HEK293 (cell line): ENCODE data around the gene PLAAT4.
A peak's percentile ranks its signal among the peaks of the same experiment; 100 is the strongest.

ENCODE experiments used
- CTCF ChIA-PET: fragments of 350-600 bp; formaldehyde crosslinking; extraction: SDS; loops from one replicate; lab custom pipeline; 2021; ENCODE audit warnings: antibody characterized with exemption; lab: Yijun Ruan, JAX
- POLR2A ChIA-PET: fragments of 300-600 bp; formaldehyde crosslinking; extraction: SDS; loops from one replicate; lab custom pipeline; 2020; ENCODE audit warnings: antibody characterized with exemption, inconsistent platforms; lab: Yijun Ruan, JAX
- H3K27ac ChIP-seq: fragments of 200-500 bp; sonication (Bioruptor generic); 2 replicates; pipeline ENCODE4 v1.5.1; 2014; ENCODE audit warnings: low read depth, low read length, control low read depth, inconsistent platforms; ENCODE audit errors: extremely low read depth
- H3K36me3 ChIP-seq, 2 experiments: fragments of 200-500 bp in 1 of 2; sonication (Bioruptor generic) in 1 of 2; 1 replicate in 1 of 2; 2 replicates in 1 of 2; pipeline ENCODE4 v1.5.1; 2014 to 2017; ENCODE audit warnings: inconsistent platforms in 2 of 2, low read length in 2 of 2; ENCODE audit not compliant: control insufficient read depth in 2 of 2, insufficient read depth in 1 of 2
- H3K4me1 ChIP-seq: fragments of 200-500 bp; sonication (Bioruptor generic); 2 replicates; pipeline ENCODE4 v1.5.1; 2014; ENCODE audit warnings: mild to moderate bottlenecking, low read length, inconsistent platforms; ENCODE audit not compliant: control insufficient read depth, insufficient read depth
- H3K4me3 ChIP-seq: 2 replicates; pipeline ENCODE4 v1.5.1; 2011; ENCODE audit warnings: low read depth, mild to moderate bottlenecking, control low read depth, low read length, moderate library complexity
- H3K9me3 ChIP-seq: fragments of 200-500 bp; sonication (Bioruptor generic); 2 replicates; pipeline ENCODE4 v1.5.1; 2014; ENCODE audit warnings: low read depth, low read length, inconsistent platforms; ENCODE audit not compliant: control insufficient read depth, insufficient read depth
- ATF2 ChIP-seq: fragments of 450-650 bp; formaldehyde crosslinking; IDR thresholded peaks from 2 replicates; pipeline ENCODE4 v1.5.1; 2016; ENCODE audit warnings: missing biosample characterization, missing genetic modification characterization, low read depth
- KLF10 ChIP-seq: fragments of 450-650 bp; IDR thresholded peaks from 2 replicates; pipeline ENCODE4 v1.5.1; 2018; ENCODE audit warnings: missing biosample characterization, mild to moderate bottlenecking, missing genetic modification characterization
- OVOL3 ChIP-seq: fragments of 450-650 bp; formaldehyde crosslinking; IDR thresholded peaks from 2 replicates; pipeline ENCODE4 v1.5.1; 2016; ENCODE audit warnings: missing biosample characterization, missing genetic modification characterization
- YY2 ChIP-seq: fragments of 450-650 bp; formaldehyde crosslinking; IDR thresholded peaks from 2 replicates; pipeline ENCODE4 v1.5.1; 2016; ENCODE audit warnings: missing biosample characterization, missing genetic modification characterization
- ZNF132 ChIP-seq: fragments of 450-650 bp; formaldehyde crosslinking; IDR thresholded peaks from 2 replicates; pipeline ENCODE4 v1.5.1; 2017; ENCODE audit warnings: missing biosample characterization, missing genetic modification characterization, borderline replicate concordance
- ZNF248 ChIP-seq: fragments of 450-650 bp; formaldehyde crosslinking; IDR thresholded peaks from 2 replicates; pipeline ENCODE4 v1.5.1; 2017; ENCODE audit warnings: missing biosample characterization, missing genetic modification characterization
- ZNF324 ChIP-seq: fragments of 450-650 bp; formaldehyde crosslinking; IDR thresholded peaks from 2 replicates; pipeline ENCODE4 v1.5.1; 2016; ENCODE audit warnings: missing biosample characterization, missing genetic modification characterization
- ZNF341 ChIP-seq: fragments of 450-650 bp; formaldehyde crosslinking; IDR thresholded peaks from 2 replicates; pipeline ENCODE4; 2016; ENCODE audit warnings: low read depth, missing biosample characterization, missing genetic modification characterization
- ZNF488 ChIP-seq: fragments of 450-650 bp; formaldehyde crosslinking; IDR thresholded peaks from 2 replicates; pipeline ENCODE4 v1.5.1; 2016; ENCODE audit warnings: missing biosample characterization, missing genetic modification characterization
- ZNF558 ChIP-seq: fragments of 450-650 bp; formaldehyde crosslinking; IDR thresholded peaks from 2 replicates; pipeline ENCODE4 v1.5.1; 2016; ENCODE audit warnings: missing biosample characterization, missing genetic modification characterization
- ZSCAN16 ChIP-seq: fragments of 450-650 bp; formaldehyde crosslinking; IDR thresholded peaks from 2 replicates; pipeline ENCODE4 v1.5.1; 2016; ENCODE audit warnings: missing biosample characterization, missing genetic modification characterization
- TF ChIP-seq, protein P1 (sequence below): fragments of 450-650 bp; formaldehyde crosslinking; IDR thresholded peaks from 2 replicates; pipeline ENCODE4 v1.5.1; 2016; ENCODE audit warnings: missing biosample characterization, missing genetic modification characterization
- TF ChIP-seq, protein P2 (sequence below): fragments of 450-650 bp; formaldehyde crosslinking; IDR thresholded peaks from 2 replicates; pipeline ENCODE4 v1.5.1; 2016; ENCODE audit warnings: missing biosample characterization, missing genetic modification characterization
- TF ChIP-seq, protein P3 (sequence below): fragments of 450-650 bp; formaldehyde crosslinking; IDR thresholded peaks from 2 replicates; pipeline ENCODE4 v1.5.0; 2017; ENCODE audit warnings: missing biosample characterization, missing genetic modification characterization, borderline replicate concordance

Gene PLAAT4

DNA sequence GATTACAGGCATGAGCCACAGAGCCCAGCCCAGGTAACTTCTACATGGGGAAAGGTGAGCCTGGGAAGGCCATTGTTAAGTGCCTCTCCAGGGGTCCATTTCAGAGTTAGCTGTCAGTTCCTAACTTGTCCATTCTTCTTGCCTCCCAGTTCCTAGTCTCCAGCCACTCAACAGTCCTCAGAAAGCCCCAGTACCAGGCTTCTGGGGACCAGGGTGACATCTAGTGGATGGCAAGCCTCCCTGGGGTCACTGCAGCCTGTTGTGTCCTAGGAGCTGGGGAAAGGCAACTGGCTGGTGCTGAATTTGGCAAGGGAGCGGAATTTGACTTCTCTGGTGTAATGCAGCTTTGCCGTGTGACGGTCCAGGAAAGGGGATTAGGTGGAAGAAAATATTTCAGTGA lies 28.6 kb upstream of the PLAAT4 start:
- no peak for TF ChIP-seq ZNF488
- TF ChIP-seq, protein P1, sequence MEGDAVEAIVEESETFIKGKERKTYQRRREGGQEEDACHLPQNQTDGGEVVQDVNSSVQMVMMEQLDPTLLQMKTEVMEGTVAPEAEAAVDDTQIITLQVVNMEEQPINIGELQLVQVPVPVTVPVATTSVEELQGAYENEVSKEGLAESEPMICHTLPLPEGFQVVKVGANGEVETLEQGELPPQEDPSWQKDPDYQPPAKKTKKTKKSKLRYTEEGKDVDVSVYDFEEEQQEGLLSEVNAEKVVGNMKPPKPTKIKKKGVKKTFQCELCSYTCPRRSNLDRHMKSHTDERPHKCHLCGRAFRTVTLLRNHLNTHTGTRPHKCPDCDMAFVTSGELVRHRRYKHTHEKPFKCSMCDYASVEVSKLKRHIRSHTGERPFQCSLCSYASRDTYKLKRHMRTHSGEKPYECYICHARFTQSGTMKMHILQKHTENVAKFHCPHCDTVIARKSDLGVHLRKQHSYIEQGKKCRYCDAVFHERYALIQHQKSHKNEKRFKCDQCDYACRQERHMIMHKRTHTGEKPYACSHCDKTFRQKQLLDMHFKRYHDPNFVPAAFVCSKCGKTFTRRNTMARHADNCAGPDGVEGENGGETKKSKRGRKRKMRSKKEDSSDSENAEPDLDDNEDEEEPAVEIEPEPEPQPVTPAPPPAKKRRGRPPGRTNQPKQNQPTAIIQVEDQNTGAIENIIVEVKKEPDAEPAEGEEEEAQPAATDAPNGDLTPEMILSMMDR = peak; percentile 36; the same call in 1 of the 2 replicates
- TF ChIP-seq, protein P2, sequence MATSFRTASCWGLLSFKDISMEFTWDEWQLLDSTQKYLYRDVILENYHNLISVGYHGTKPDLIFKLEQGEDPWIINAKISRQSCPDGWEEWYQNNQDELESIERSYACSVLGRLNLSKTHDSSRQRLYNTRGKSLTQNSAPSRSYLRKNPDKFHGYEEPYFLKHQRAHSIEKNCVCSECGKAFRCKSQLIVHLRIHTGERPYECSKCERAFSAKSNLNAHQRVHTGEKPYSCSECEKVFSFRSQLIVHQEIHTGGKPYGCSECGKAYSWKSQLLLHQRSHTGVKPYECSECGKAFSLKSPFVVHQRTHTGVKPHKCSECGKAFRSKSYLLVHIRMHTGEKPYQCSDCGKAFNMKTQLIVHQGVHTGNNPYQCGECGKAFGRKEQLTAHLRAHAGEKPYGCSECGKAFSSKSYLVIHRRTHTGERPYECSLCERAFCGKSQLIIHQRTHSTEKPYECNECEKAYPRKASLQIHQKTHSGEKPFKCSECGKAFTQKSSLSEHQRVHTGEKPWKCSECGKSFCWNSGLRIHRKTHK (tag by site-specific recombination) = no peak
- no peak for TF ChIP-seq ZNF324 (tag by site-specific recombination)
- TF ChIP-seq YY2 = no peak
- TF ChIP-seq ZSCAN16 (tag by site-specific recombination) = no peak
- no peaks in the 10 kb centered on the region for H3K36me3 ChIP-seq
- no peaks in the 10 kb centered on the region for H3K4me1 ChIP-seq
- H3K9me3 ChIP-seq = no peaks in the 10 kb centered on the region
- H3K4me3 ChIP-seq = no peak overlapping the region
- POLR2A ChIA-PET = interaction anchor here (0.6 to 0.7 kb wide), 2 partner anchors 15 to 578 kb away, joined by 3 to 8 read pairs; no protein-coding TSS in a partner anchor
- CTCF ChIA-PET = interaction anchor here (0.5 to 4.3 kb wide), 6 partner anchors 12 to 380 kb away, joined by 3 to 17 read pairs (median 3); no protein-coding TSS in a partner anchor
- H3K27ac ChIP-seq = no peak overlapping the region

- ChIA-PET CTCF (interaction anchor here (0.5 to 4.3 kb wide), 6 partner anchors 11 to 351 kb away, joined by 3 to 17 read pairs (median 3); no protein-coding TSS in a partner anchor), POLR2A (no interaction called here)
- TF ChIP-seq, protein P3, sequence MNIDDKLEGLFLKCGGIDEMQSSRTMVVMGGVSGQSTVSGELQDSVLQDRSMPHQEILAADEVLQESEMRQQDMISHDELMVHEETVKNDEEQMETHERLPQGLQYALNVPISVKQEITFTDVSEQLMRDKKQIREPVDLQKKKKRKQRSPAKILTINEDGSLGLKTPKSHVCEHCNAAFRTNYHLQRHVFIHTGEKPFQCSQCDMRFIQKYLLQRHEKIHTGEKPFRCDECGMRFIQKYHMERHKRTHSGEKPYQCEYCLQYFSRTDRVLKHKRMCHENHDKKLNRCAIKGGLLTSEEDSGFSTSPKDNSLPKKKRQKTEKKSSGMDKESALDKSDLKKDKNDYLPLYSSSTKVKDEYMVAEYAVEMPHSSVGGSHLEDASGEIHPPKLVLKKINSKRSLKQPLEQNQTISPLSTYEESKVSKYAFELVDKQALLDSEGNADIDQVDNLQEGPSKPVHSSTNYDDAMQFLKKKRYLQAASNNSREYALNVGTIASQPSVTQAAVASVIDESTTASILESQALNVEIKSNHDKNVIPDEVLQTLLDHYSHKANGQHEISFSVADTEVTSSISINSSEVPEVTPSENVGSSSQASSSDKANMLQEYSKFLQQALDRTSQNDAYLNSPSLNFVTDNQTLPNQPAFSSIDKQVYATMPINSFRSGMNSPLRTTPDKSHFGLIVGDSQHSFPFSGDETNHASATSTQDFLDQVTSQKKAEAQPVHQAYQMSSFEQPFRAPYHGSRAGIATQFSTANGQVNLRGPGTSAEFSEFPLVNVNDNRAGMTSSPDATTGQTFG (tag by site-specific recombination) = no peak
- no peak for TF ChIP-seq ZNF341
- no peak for TF ChIP-seq ZNF132 (tag by site-specific recombination)
- TF ChIP-seq ZNF558 (tag by site-specific recombination) = no peak
- no peak for TF ChIP-seq OVOL3 (tag by site-specific recombination)
These were observed 27.9 kb upstream of the PLAAT4 start for GRCh38 chr11:63508745-63509144.

GRCh38 chr11:63510360-63511047 lies 26.1 kb upstream of the PLAAT4 start:
- Histone ChIP-seq H3K36me3 (no peaks in the 10 kb centered on the region), H3K4me3 (no peak overlapping the region), H3K9me3 (no peaks in the 10 kb centered on the region), H3K4me1 (no peaks in the 10 kb centered on the region), H3K27ac (no peak overlapping the region)
- POLR2A ChIA-PET = no interaction called here
- CTCF ChIA-PET = no interaction called here
- TF ChIP-seq ZNF248 (tag by site-specific recombination) = no peak
- TF ChIP-seq KLF10 (tag by site-specific recombination) = no peak
- TF ChIP-seq ATF2 (tag by site-specific recombination) = no peak

More at GRCh38 chr11:63508745-63509144, 27.9 kb upstream of the PLAAT4 start:
- no peaks in the 10 kb centered on the region for H3K9me3 ChIP-seq
- H3K27ac ChIP-seq = no peak overlapping the region
- no peak overlapping the region for H3K4me3 ChIP-seq
- no peaks in the 10 kb centered on the region for H3K36me3 ChIP-seq
- H3K4me1 ChIP-seq = no peaks in the 10 kb centered on the region
